PC-9 (cell line): Measurements from ENCODE around the gene CST5.

Experiments
- EZH2 ChIP-seq: fragments of 200-600 bp; sonication (generic); IDR thresholded peaks from 2 replicates; pipeline ENCODE4 v1.8.0; 2017; ENCODE audit warnings: antibody characterized with exemption, low read depth
- TF ChIP-seq, protein P1 (sequence below): fragments of 200-600 bp; sonication (generic); conservative IDR thresholded peaks from 2 replicates; pipeline ENCODE4 v1.6.1; 2017; ENCODE audit warnings: mixed run types, antibody characterized with exemption, mild to moderate bottlenecking, moderate library complexity

DNA sequence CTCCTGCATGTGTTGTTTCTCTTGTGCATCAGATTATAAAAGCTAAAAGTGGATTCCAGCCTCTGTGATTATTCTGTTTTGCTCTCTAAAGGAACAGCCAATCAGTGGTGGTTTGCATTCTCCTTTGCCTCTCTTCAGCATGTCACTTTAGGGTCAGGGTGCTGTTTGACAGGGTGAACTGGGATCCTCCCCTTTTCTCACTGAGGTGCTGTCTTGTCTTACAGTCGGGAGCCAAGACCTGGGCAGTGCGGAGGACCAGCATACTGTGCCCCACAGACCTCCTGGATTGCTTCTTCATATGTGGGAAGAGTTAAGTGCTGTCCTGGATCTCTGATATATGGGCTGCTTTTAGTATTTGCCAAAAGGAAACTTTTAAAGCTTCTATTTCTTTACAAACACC, 37.9 kb downstream of the CST5 start:
- TF ChIP-seq, protein P1, sequence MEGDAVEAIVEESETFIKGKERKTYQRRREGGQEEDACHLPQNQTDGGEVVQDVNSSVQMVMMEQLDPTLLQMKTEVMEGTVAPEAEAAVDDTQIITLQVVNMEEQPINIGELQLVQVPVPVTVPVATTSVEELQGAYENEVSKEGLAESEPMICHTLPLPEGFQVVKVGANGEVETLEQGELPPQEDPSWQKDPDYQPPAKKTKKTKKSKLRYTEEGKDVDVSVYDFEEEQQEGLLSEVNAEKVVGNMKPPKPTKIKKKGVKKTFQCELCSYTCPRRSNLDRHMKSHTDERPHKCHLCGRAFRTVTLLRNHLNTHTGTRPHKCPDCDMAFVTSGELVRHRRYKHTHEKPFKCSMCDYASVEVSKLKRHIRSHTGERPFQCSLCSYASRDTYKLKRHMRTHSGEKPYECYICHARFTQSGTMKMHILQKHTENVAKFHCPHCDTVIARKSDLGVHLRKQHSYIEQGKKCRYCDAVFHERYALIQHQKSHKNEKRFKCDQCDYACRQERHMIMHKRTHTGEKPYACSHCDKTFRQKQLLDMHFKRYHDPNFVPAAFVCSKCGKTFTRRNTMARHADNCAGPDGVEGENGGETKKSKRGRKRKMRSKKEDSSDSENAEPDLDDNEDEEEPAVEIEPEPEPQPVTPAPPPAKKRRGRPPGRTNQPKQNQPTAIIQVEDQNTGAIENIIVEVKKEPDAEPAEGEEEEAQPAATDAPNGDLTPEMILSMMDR = no peak
- no peak for TF ChIP-seq EZH2
